SK-N-MC (cell line): ENCODE data around the gene SLC2A2.

Source experiments
- EZH2 ChIP-seq: fragments of 200-600 bp; sonication (generic); IDR thresholded peaks from one replicate; pipeline ENCODE4 v1.6.1; 2017; ENCODE audit warnings: antibody characterized with exemption
- POLR2AphosphoS5 ChIP-seq: IDR thresholded peaks from 2 replicates; pipeline ENCODE4 v1.6.1; 2012; ENCODE audit warnings: mild to moderate bottlenecking, low read depth, low read length, borderline replicate concordance

DNA sequence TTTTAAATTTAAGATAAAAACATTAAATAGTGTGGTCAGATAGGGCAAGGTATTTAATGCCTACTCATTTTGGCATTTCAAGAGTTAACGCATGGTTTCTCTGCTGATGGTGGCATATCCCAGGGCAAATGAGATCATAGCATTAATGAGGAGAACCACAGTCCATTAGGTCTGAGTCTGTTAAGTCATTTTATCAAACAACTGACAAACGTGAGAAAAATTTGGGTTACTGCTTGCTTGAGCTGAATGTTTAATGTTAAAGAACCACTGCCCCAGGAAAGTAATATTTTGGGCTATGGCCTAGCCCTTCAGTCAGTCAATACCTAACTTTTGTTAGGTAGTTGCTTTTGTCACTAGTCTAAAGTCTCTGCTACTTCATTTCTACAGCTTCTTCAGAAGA is 37.9 kb upstream of the SLC2A2 start:
- TF ChIP-seq EZH2: no peak
- TF ChIP-seq POLR2AphosphoS5: no peak
